H9 (cell line): ENCODE measurements around the gene YES1. TPM values are rescaled to one million over a fixed set of nuclear protein-coding genes. Genes with fewer than 3 reads are reported as not detected.

Experiments
- DNase-seq: peaks from one replicate; pipeline ENCODE4 v3.0.0-alpha.2; 2017
- H2AFZ ChIP-seq: one replicate; pipeline ENCODE4 v1.6.1; 2013; ENCODE audit warnings: mild to moderate bottlenecking, low read length, control low read depth, moderate library complexity
- H2AK5ac ChIP-seq: 2 replicates; pipeline ENCODE4 v1.6.1; 2013; ENCODE audit warnings: low read length, control low read depth, mixed read lengths; ENCODE audit not compliant: insufficient read length
- H2BK120ac ChIP-seq: one replicate; pipeline ENCODE4 v1.6.1; 2013; ENCODE audit warnings: low read depth, mild to moderate bottlenecking, low read length, control low read depth, inconsistent platforms; ENCODE audit not compliant: poor library complexity, severe bottlenecking
- H2BK12ac ChIP-seq: 2 replicates; pipeline ENCODE4 v1.6.1; 2013; ENCODE audit warnings: low read length, control low read depth, mixed read lengths, low read depth; ENCODE audit not compliant: insufficient read length
- H2BK15ac ChIP-seq: 2 replicates; pipeline ENCODE4 v1.6.1; 2013; ENCODE audit warnings: low read depth, low read length, control low read depth
- H2BK20ac ChIP-seq: one replicate; pipeline ENCODE4 v1.6.1; 2013; ENCODE audit warnings: low read depth, mild to moderate bottlenecking, low read length, control low read depth, inconsistent platforms; ENCODE audit not compliant: poor library complexity, severe bottlenecking
- H2BK5ac ChIP-seq: 2 replicates; pipeline ENCODE4 v1.6.1; 2013; ENCODE audit warnings: low read length, control low read depth, mixed read lengths; ENCODE audit not compliant: insufficient read length
- H3K14ac ChIP-seq: 2 replicates; pipeline ENCODE4 v1.6.1; 2013; ENCODE audit warnings: low read length, control low read depth; ENCODE audit not compliant: insufficient read depth
- H3K18ac ChIP-seq: 2 replicates; pipeline ENCODE4 v1.6.1; 2013; ENCODE audit warnings: low read depth, mild to moderate bottlenecking, mixed read lengths, low read length, control low read depth; ENCODE audit not compliant: insufficient read length
- H3K23ac ChIP-seq: 2 replicates; pipeline ENCODE4 v1.6.1; 2013; ENCODE audit warnings: low read length, control low read depth, mixed read lengths, low read depth; ENCODE audit not compliant: insufficient read length
- H3K23me2 ChIP-seq: 2 replicates; pipeline ENCODE4 v1.6.1; 2013; ENCODE audit warnings: low read depth, mild to moderate bottlenecking, mixed read lengths, low read length, control low read depth; ENCODE audit not compliant: insufficient read length, poor library complexity, severe bottlenecking
- H3K27ac ChIP-seq: 2 replicates; pipeline ENCODE4 v1.5.1; 2013; ENCODE audit warnings: low read length, control low read depth, mixed read lengths, low read depth; ENCODE audit not compliant: insufficient read length
- H3K27me3 ChIP-seq: 2 replicates; pipeline ENCODE4 v1.6.1; 2013; ENCODE audit warnings: low read length, control low read depth, inconsistent platforms; ENCODE audit not compliant: insufficient read depth
- H3K4ac ChIP-seq: 2 replicates; pipeline ENCODE4 v1.6.1; 2013; ENCODE audit warnings: low read depth, mild to moderate bottlenecking, control low read depth, inconsistent platforms, low read length, moderate library complexity
- H3K4me1 ChIP-seq: 2 replicates; pipeline ENCODE4 v1.6.1; 2013; ENCODE audit warnings: low read length, control low read depth, inconsistent platforms; ENCODE audit not compliant: insufficient read depth
- H3K4me2 ChIP-seq: 2 replicates; pipeline ENCODE4 v1.6.1; 2013; ENCODE audit warnings: low read length, control low read depth, mixed read lengths; ENCODE audit not compliant: insufficient read length, insufficient read depth
- H3K56ac ChIP-seq: 2 replicates; pipeline ENCODE4 v1.6.1; 2013; ENCODE audit warnings: low read depth, mild to moderate bottlenecking, mixed read lengths, low read length, control low read depth; ENCODE audit not compliant: insufficient read length
- H3K79me1 ChIP-seq: 2 replicates; pipeline ENCODE4 v1.6.1; 2013; ENCODE audit warnings: low read depth, mild to moderate bottlenecking, moderate library complexity, low read length, control low read depth, inconsistent platforms; ENCODE audit not compliant: insufficient read depth, poor library complexity, severe bottlenecking
- H3K79me2 ChIP-seq: 2 replicates; pipeline ENCODE4 v1.6.1; 2013; ENCODE audit warnings: low read length, control low read depth, inconsistent platforms; ENCODE audit not compliant: insufficient read depth
- H3K9ac ChIP-seq: 2 replicates; pipeline ENCODE4 v1.6.1; 2013; ENCODE audit warnings: low read length, control low read depth, mixed read lengths; ENCODE audit not compliant: insufficient read length; ENCODE audit errors: extremely low read depth
- H3K9me3 ChIP-seq: one replicate; pipeline ENCODE4 v1.6.1; 2013; ENCODE audit warnings: low read depth, low read length, inconsistent platforms; ENCODE audit not compliant: control insufficient read depth
- H3T11ph ChIP-seq: one replicate; pipeline ENCODE4 v1.6.1; 2013; ENCODE audit warnings: mild to moderate bottlenecking, low read length, control low read depth, inconsistent platforms
- H4K20me1 ChIP-seq: one replicate; pipeline ENCODE4 v1.6.1; 2013; ENCODE audit not compliant: control insufficient read depth, insufficient read length, insufficient read depth
- H4K5ac ChIP-seq: 2 replicates; pipeline ENCODE4 v1.6.1; 2013; ENCODE audit warnings: low read depth, mild to moderate bottlenecking, mixed read lengths, low read length, control low read depth; ENCODE audit not compliant: insufficient read length
- H4K8ac ChIP-seq: replicated peaks from 2 replicates; pipeline ENCODE4 v1.6.1; 2013; ENCODE audit warnings: low read length, control low read depth, mixed read lengths, low read depth; ENCODE audit not compliant: insufficient read length
- H4K91ac ChIP-seq: 2 replicates; pipeline ENCODE4 v1.6.1; 2013; ENCODE audit warnings: low read depth, mild to moderate bottlenecking, moderate library complexity, mixed read lengths, low read length, control low read depth; ENCODE audit not compliant: insufficient read length
- H3K27ac Mint-ChIP-seq, 3 experiments: 2 replicates in 2 of 3; 3 replicates in 1 of 3; pipeline ENCODE4 v1.8.0; 2020 to 2021; ENCODE audit warnings: mixed read lengths in 3 of 3, mild to moderate bottlenecking in 1 of 3, moderate library complexity in 1 of 3
- H3K27me3 Mint-ChIP-seq: 2 replicates; pipeline ENCODE4 v1.8.0; 2021; ENCODE audit warnings: low read depth, mild to moderate bottlenecking, moderate library complexity, mixed read lengths
- H3K36me3 Mint-ChIP-seq, 3 experiments: 2 replicates in 2 of 3; 3 replicates in 1 of 3; pipeline ENCODE4 v1.8.0; 2020 to 2021; ENCODE audit warnings: low read depth in 3 of 3, mixed read lengths in 3 of 3; ENCODE audit not compliant: insufficient read depth in 1 of 3
- H3K4me1 Mint-ChIP-seq, 2 experiments: 2 replicates each; pipeline ENCODE4 v1.8.0; 2020; ENCODE audit warnings: mixed read lengths in 2 of 2
- H3K4me3 Mint-ChIP-seq, 2 experiments: 2 replicates in 1 of 2; 3 replicates in 1 of 2; pipeline ENCODE4 v1.8.0; 2020 to 2021; ENCODE audit warnings: mild to moderate bottlenecking in 2 of 2, mixed read lengths in 2 of 2, moderate library complexity in 1 of 2
- H3K9me3 Mint-ChIP-seq, 2 experiments: 2 replicates in 1 of 2; 3 replicates in 1 of 2; pipeline ENCODE4 v1.8.0; 2020; ENCODE audit warnings: mild to moderate bottlenecking in 2 of 2, mixed read lengths in 2 of 2, moderate library complexity in 1 of 2
- CTCF ChIP-seq: fragments of 200-600 bp; sonication (generic); conservative IDR thresholded peaks from 3 replicates; pipeline ENCODE4 v1.8.0; 2021; ENCODE audit warnings: antibody characterized with exemption, mild to moderate bottlenecking
- WGBS: extraction: QIAGEN DNeasy Blood & Tissue Kit; methylation state at CpG from one replicate; pipeline ENCODE4 v1.1.7; 2013; ENCODE audit warnings: missing lambda C conversion rate, low lambda C conversion rate, mixed read lengths; ENCODE audit not compliant: insufficient read length; ENCODE audit errors: extremely low coverage; 5-methylcytosine and 5-hydroxymethylcytosine counted together
- total RNA-seq: library from RNA; stranded (reverse); gene quantifications from 2 replicates; pipeline ENCODE4 v1.2.1, GENCODE V29; 2021

YES1 gene
- total RNA-seq, 1 experiment from 2014 or later = 86.9 TPM

DNA sequence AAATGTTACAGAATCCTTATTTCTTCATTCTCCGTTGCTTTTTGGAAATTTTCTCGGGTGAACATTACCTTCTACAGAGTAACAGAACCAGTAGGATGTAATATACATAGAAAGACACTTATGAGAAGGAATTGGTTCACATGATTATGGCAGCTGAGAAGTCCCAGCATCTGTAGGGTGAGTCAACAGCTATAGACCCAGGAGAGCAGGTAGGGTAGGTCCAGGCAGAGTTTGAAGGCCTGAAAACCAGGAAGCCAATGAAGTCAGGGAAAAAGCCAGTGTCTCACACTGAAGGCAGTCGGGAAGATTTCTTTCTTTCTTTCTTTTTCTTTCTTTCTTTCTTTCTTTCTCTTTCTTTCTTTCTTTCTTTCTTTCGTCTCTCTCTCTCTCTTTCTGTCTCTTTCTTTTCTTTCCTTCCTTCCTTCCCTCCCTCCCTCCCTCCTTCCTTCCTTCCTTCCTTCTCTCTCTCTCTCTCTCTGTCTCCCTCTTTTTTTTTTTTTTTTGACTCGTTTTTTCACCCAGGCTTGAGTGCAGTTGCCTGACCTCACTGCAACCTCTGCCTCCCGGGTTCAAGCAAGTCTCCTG lies 15.1 kb upstream of the YES1 start:
- Histone ChIP-seq H4K20me1 (no peaks in the 10 kb centered on the region), H3K79me2 (no peaks in the 10 kb centered on the region), H2BK5ac (no peak overlapping the region), H3K27ac (no peak overlapping the region), H3K4me1 (no peaks in the 10 kb centered on the region), H3K79me1 (no peaks in the 10 kb centered on the region), H2AFZ (no peak overlapping the region), H3K9me3 (no peaks in the 10 kb centered on the region), H2AK5ac (no peak overlapping the region), H4K5ac (no peak overlapping the region), H3K23ac (no peak overlapping the region), H2BK12ac (no peak overlapping the region), H3K4me2 (no peak overlapping the region), H4K91ac (no peak overlapping the region), H4K8ac (no peak overlapping the region), H3K18ac (no peak overlapping the region), H3K4ac (no peak overlapping the region), H3K56ac (no peak overlapping the region), H3K27me3 (no peaks in the 10 kb centered on the region), H2BK20ac (no peak overlapping the region), H2BK120ac (no peak overlapping the region), H3K23me2 (no peaks in the 10 kb centered on the region), H3T11ph (no peak overlapping the region), H3K9ac (no peak overlapping the region), H2BK15ac (no peak overlapping the region), H3K14ac (no peak overlapping the region)
- H3K4me1 Mint-ChIP-seq = peaks cover 15 to 16% of the 10 kb centered on the region in 2 experiments
- no CpG with 5 or more reads among the region's 6 CpGs for WGBS
- TF ChIP-seq CTCF = no peak
- H3K27ac Mint-ChIP-seq = no peak overlapping the region
- H3K36me3 Mint-ChIP-seq = no peaks in the 10 kb centered on the region
- DNase-seq = no peak
- peaks cover 3% of the 10 kb centered on the region for H3K27me3 Mint-ChIP-seq
- no peaks in the 10 kb centered on the region; a peak in 1 of 5 replicates for H3K9me3 Mint-ChIP-seq
- H3K4me3 Mint-ChIP-seq = no peak overlapping the region
